Uterus (tissue), 2 donors: Measurements from ENCODE around the gene ITPA.

ENCODE experiments used
- POLR2A ChIP-seq, 2 donors: fragments of 450-650 bp; IDR thresholded peaks; one replicate each; pipeline ENCODE4 v1.6.1; 2016; ENCODE audit warnings: antibody characterized with exemption in 2 of 2, mild to moderate bottlenecking in 1 of 2, moderate library complexity in 1 of 2
- TF ChIP-seq, protein P1 (sequence below), 4 experiments: fragments of 200-600 bp in 2 of 4; fragments of 450-650 bp in 2 of 4; sonication (generic) in 2 of 4; IDR thresholded peaks; one replicate each; pipeline ENCODE4 v1.5.1; 2016 to 2019; ENCODE audit warnings: antibody characterized with exemption in 4 of 4, mild to moderate bottlenecking in 2 of 4, moderate library complexity in 1 of 4

DNA sequence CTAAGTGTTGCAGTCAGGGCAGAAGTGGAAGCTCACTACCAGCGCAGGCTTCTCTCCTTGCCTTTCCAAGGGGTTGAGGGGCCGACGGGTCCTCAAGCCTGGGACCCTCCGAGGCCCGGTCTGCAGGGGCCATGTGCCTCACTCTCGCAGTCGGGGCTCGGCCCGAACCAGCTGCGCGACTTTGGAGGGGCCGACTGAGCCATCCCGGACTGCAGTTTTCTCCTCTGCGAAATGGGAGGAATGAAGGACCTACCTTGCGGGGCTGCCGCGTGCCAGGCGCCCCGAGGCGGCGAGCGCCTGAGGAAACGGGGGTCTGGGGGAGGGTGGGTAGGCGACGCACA is 41.6 kb upstream of the ITPA start:
- TF ChIP-seq, protein P1, sequence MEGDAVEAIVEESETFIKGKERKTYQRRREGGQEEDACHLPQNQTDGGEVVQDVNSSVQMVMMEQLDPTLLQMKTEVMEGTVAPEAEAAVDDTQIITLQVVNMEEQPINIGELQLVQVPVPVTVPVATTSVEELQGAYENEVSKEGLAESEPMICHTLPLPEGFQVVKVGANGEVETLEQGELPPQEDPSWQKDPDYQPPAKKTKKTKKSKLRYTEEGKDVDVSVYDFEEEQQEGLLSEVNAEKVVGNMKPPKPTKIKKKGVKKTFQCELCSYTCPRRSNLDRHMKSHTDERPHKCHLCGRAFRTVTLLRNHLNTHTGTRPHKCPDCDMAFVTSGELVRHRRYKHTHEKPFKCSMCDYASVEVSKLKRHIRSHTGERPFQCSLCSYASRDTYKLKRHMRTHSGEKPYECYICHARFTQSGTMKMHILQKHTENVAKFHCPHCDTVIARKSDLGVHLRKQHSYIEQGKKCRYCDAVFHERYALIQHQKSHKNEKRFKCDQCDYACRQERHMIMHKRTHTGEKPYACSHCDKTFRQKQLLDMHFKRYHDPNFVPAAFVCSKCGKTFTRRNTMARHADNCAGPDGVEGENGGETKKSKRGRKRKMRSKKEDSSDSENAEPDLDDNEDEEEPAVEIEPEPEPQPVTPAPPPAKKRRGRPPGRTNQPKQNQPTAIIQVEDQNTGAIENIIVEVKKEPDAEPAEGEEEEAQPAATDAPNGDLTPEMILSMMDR (IDR thresholded peaks at IDR 0.05): no peak
- TF ChIP-seq POLR2A (IDR thresholded peaks at IDR 0.05): no peak
